Measurements from ENCODE around the gene TKTL2.
"Not testable (repeated sequence)": the region's sequence is repeated elsewhere in the genome, so short reads cannot be mapped to it uniquely, and the experiment has no call there.

The TKTL2 gene

GRCh38 chr4:163473130-163473529 is 424 bp downstream of the TKTL2 start:
- Mint-ChIP-seq H3K27ac (no peak overlapping the region), H3K4me1 (no peaks in the 10 kb centered on the region), H3K27me3 (no peaks in the 10 kb centered on the region), H3K4me3 (no peak overlapping the region), H3K9me3 (no peaks in the 10 kb centered on the region)
- no peak for DNase-seq
- no peak for ATAC-seq

GRCh38 chr4:163470391-163470790 is 3.2 kb downstream of the TKTL2 start:
- Mint-ChIP-seq H3K4me1 (no peaks in the 10 kb centered on the region), H3K27me3 (no peaks in the 10 kb centered on the region), H3K4me3 (no peak overlapping the region), H3K27ac (no peak overlapping the region), H3K9me3 (no peaks in the 10 kb centered on the region)
- no peak for ATAC-seq
- no peak for DNase-seq

- H3K9me3 Mint-ChIP-seq = no peaks in the 10 kb centered on the region
- no peak for DNase-seq
- no peak for ATAC-seq
These were observed 6.3 kb downstream of the TKTL2 start for GRCh38 chr4:163467082-163467770.

GRCh38 chr4:163462556-163462955 is 11.0 kb downstream of the TKTL2 start:
- DNase-seq = no peak
- Mint-ChIP-seq H3K27me3 (peaks cover 9% of the 10 kb centered on the region), H3K9me3 (no peaks in the 10 kb centered on the region), H3K27ac (no peak overlapping the region), H3K4me3 (no peak overlapping the region), H3K4me1 (no peaks in the 10 kb centered on the region)
- no peak for ATAC-seq

More at GRCh38 chr4:163467082-163467770, 6.3 kb downstream of the TKTL2 start:
- no peaks in the 10 kb centered on the region for H3K27me3 Mint-ChIP-seq
- no peak overlapping the region for H3K4me3 Mint-ChIP-seq
- no peaks in the 10 kb centered on the region for H3K4me1 Mint-ChIP-seq
- H3K27ac Mint-ChIP-seq = no peak overlapping the region

GRCh38 chr4:163448540-163449203 is 24.9 kb downstream of the TKTL2 start:
- Mint-ChIP-seq H3K27me3 (no peaks in the 10 kb centered on the region), H3K4me1 (no peaks in the 10 kb centered on the region)
- no peak for DNase-seq

GRCh38 chr4:163447481-163447880 is 26.1 kb downstream of the TKTL2 start:
- Mint-ChIP-seq H3K27me3 (no peaks in the 10 kb centered on the region), H3K4me1 (no peaks in the 10 kb centered on the region), H3K9me3 (no peaks in the 10 kb centered on the region), H3K4me3 (no peak overlapping the region), H3K27ac (no peak overlapping the region)
- ATAC-seq (no peak), DNase-seq (no peak)

More at GRCh38 chr4:163448540-163449203, 24.9 kb downstream of the TKTL2 start:
- no peak for ATAC-seq
- Mint-ChIP-seq H3K9me3 (no peaks in the 10 kb centered on the region), H3K4me3 (no peak overlapping the region), H3K27ac (no peak overlapping the region)

- not testable (repeated sequence) for DNase-seq, H3K27ac Mint-ChIP-seq, H3K4me3 Mint-ChIP-seq, ATAC-seq, H3K9me3 Mint-ChIP-seq, H3K4me1 Mint-ChIP-seq, H3K27me3 Mint-ChIP-seq
These were observed 26.5 kb downstream of the TKTL2 start for GRCh38 chr4:163447023-163447422.

- Mint-ChIP-seq H3K27ac (no peak overlapping the region), H3K4me1 (no peaks in the 10 kb centered on the region), H3K27me3 (no peaks in the 10 kb centered on the region), H3K9me3 (no peaks in the 10 kb centered on the region), H3K4me3 (no peak overlapping the region)
- ATAC-seq (no peak), DNase-seq (no peak)
These were observed 33.5 kb downstream of the TKTL2 start for GRCh38 chr4:163440040-163440439.
